ENCODE measurements around the gene CLDN9. TPM values are rescaled to one million over a fixed set of nuclear protein-coding genes. Genes with fewer than 3 reads are reported as not detected.

CLDN9 gene
- total RNA-seq, 1 experiment from 2014 or later, result 1.3 TPM

DNA sequence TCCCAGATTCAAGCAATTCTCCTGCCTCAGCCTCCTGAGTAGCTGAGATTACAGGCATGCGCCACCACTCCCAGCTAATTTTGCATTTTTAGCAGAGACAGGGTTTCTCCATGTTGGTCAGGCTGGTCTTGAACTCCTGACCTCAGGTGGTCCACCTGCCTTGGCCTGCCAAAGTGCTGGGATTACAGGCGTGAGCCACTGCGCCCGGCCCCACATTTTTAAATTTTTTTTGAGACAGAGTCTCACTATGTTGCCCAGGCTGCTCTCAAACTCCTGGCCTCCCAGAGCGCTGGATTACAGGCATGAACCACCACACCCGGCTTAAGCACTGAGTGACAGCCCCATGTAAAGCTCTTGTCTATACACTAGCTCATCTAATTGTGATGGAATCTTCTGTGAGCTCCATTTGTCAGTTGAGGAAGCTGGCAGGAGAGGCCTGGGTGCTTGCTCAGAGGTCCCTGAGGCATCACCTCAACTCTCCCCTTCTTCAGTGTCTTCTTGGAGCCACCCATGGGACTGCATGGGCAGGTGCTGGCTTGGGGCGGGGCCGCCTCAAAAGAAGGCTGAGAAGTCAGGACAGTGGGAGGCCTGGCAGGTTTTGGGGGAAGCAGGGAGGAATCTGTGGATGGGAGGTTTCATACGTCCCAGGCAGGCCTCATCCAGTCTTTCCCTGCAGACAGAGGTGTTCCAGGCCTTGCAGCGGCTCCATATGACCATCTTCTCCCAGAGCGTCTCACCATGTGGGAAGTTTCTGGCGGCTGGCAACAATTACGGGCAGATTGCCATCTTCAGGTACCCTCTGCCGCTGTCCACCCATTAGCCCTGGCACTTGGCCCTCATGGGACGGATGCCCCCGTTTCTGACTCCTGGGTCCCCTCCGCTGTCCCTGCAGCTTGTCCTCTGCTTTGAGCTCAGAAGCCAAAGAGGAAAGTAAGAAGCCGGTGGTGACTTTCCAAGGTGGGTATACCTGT, 12.6 kb downstream of the CLDN9 start:
- Histone ChIP-seq H4K8ac (replicated peaks; ENCODE audit: insufficient read length, low read depth, low read length) (no peak overlapping the region), H2AK5ac (ENCODE audit: insufficient read length, low read length) (no peak overlapping the region), H3K27ac (ENCODE audit: insufficient read length, low read depth, low read length) (no peak overlapping the region), H3K79me2 (ENCODE audit: insufficient read depth, low read length) (no peaks in the 10 kb centered on the region), H3K4ac (ENCODE audit: low read depth, low read length) (no peak overlapping the region), H3K79me1 (ENCODE audit: insufficient read depth, low read depth, low read length, poor library complexity, severe bottlenecking) (no peaks in the 10 kb centered on the region), H3K56ac (ENCODE audit: insufficient read length, low read depth, low read length) (no peak overlapping the region), H3K23me2 (ENCODE audit: insufficient read length, low read depth, low read length, poor library complexity, severe bottlenecking) (peaks cover 26% of the 10 kb centered on the region), H4K5ac (ENCODE audit: insufficient read length, low read depth, low read length) (no peak overlapping the region), H3K23ac (ENCODE audit: insufficient read length, low read depth, low read length) (no peak overlapping the region), H2BK20ac (ENCODE audit: low read depth, low read length, poor library complexity, severe bottlenecking) (no peak overlapping the region), H2BK120ac (ENCODE audit: low read depth, low read length, poor library complexity, severe bottlenecking) (no peak overlapping the region), H3K14ac (ENCODE audit: insufficient read depth, low read length) (no peak overlapping the region), H3K27me3 (ENCODE audit: insufficient read depth, low read length) (no peaks in the 10 kb centered on the region), H2BK15ac (ENCODE audit: low read depth, low read length) (no peak overlapping the region), H2AFZ (ENCODE audit: low read length) (no peak overlapping the region), H3K18ac (ENCODE audit: insufficient read length, low read depth, low read length) (no peak overlapping the region), H3K9me3 (ENCODE audit: control insufficient read depth, low read depth, low read length) (no peaks in the 10 kb centered on the region), H3K4me2 (ENCODE audit: insufficient read depth, insufficient read length, low read length) (no peak overlapping the region), H3K9ac (ENCODE audit: extremely low read depth, insufficient read length, low read length) (no peak overlapping the region), H3T11ph (ENCODE audit: low read length) (no peak overlapping the region), H4K20me1 (ENCODE audit: control insufficient read depth, insufficient read depth, insufficient read length) (no peaks in the 10 kb centered on the region), H4K91ac (ENCODE audit: insufficient read length, low read depth, low read length) (no peak overlapping the region), H2BK5ac (ENCODE audit: insufficient read length, low read length) (no peak overlapping the region), H2BK12ac (ENCODE audit: insufficient read length, low read depth, low read length) (no peak overlapping the region), H3K4me1 (ENCODE audit: insufficient read depth, low read length) (peaks cover 2% of the 10 kb centered on the region; the same call in 1 of the 2 replicates)
- WGBS (ENCODE audit: extremely low coverage, insufficient read length, low lambda C conversion rate), result no CpG with 5 or more reads among the region's 18 CpGs
- Mint-ChIP-seq H3K4me1 (peaks cover 21 to 46% of the 10 kb centered on the region in 2 experiments), H3K36me3 (ENCODE audit: insufficient read depth in 1 of 3, low read depth in 3 of 3) (peaks cover 16 to 51% (median 42%) of the 10 kb centered on the region in 3 experiments), H3K27me3 (ENCODE audit: low read depth) (peaks cover 4% of the 10 kb centered on the region), H3K27ac (no peak overlapping the region), H3K4me3 (peak overlapping the region; percentile 10 to 55; a peak in 2 of 5 replicates), H3K9me3 (no peaks in the 10 kb centered on the region)
- TF ChIP-seq, protein P1, sequence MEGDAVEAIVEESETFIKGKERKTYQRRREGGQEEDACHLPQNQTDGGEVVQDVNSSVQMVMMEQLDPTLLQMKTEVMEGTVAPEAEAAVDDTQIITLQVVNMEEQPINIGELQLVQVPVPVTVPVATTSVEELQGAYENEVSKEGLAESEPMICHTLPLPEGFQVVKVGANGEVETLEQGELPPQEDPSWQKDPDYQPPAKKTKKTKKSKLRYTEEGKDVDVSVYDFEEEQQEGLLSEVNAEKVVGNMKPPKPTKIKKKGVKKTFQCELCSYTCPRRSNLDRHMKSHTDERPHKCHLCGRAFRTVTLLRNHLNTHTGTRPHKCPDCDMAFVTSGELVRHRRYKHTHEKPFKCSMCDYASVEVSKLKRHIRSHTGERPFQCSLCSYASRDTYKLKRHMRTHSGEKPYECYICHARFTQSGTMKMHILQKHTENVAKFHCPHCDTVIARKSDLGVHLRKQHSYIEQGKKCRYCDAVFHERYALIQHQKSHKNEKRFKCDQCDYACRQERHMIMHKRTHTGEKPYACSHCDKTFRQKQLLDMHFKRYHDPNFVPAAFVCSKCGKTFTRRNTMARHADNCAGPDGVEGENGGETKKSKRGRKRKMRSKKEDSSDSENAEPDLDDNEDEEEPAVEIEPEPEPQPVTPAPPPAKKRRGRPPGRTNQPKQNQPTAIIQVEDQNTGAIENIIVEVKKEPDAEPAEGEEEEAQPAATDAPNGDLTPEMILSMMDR (conservative IDR thresholded peaks at IDR 0.05), result no peak
- peak; percentile 23 for DNase-seq
